GM04504 (cell line): ENCODE data around the gene PACSIN1.

Source experiments
- DNase-seq: peaks from one replicate; pipeline ENCODE4 v3.0.0-alpha.2; 2012; ENCODE audit warnings: low read depth

Gene PACSIN1

DNA sequence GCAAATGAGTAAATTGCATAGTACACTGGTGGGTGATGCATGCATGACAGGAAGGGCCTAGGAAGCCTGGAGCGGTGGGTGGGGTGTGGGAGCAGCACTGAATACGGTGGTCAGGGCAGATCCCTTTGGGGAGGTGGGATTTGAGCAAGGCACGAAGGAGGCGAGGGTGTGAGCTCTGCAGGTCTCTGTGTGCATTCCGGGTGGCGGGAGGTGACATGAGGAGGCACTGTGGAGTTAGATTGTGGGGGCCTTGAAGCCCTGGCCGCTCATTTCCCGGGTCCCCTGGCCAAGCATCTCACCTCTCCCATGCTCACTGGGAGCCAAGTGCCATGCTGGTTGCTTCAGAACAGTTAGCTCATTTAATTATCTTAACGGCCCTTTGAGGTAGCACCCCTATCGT lies 96.5 kb downstream of the PACSIN1 start:
- DNase-seq: no peak

- DNase-seq: no peak
Measured at GRCh38 chr6:34562861-34563512, 97.1 kb downstream of the PACSIN1 start.

- DNase-seq: no peak
Measured at GRCh38 chr6:34563513-34563870, 97.6 kb downstream of the PACSIN1 start.

GRCh38 chr6:34564181-34564580 lies 98.3 kb downstream of the PACSIN1 start:
- DNase-seq: no peak

- DNase-seq: no peak
Measured at GRCh38 chr6:34565722-34566137, 99.9 kb downstream of the PACSIN1 start.

DNA sequence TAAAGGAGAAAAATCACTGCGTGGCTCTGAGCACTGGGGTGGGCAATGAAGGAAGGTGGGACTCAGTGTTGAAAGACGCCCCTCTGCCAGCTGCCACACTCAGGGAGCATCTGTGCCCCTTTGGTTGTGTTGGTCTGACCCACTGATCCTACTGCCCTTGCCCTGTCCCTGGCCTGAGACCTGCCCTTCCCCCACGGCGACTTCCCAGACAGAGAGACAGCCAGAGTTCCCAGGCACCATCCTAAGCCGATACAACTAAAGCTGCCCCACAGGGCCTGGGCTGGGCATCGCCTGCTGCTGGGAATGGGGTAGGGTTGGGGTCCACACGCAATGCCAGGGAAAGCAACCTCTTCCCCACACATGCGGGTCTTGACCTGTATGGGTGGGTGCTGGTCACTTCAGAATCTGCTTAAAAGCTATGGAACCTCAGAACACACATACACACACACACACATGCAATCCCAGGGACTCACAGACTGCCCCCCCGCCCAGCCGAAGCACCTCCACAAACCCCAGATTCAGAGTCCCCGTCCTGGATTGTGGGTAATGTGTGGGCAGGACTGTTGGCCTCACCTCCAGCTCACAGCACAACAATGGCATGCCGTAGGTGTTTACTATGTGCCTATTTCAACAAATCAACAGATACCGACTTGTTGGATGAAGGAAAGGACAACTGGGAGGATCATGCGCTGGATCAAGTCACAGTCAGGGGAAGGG lies 101.1 kb downstream of the PACSIN1 start:
- DNase-seq: no peak

GRCh38 chr6:34568341-34569201 lies 102.7 kb downstream of the PACSIN1 start:
- no peak for DNase-seq

DNA sequence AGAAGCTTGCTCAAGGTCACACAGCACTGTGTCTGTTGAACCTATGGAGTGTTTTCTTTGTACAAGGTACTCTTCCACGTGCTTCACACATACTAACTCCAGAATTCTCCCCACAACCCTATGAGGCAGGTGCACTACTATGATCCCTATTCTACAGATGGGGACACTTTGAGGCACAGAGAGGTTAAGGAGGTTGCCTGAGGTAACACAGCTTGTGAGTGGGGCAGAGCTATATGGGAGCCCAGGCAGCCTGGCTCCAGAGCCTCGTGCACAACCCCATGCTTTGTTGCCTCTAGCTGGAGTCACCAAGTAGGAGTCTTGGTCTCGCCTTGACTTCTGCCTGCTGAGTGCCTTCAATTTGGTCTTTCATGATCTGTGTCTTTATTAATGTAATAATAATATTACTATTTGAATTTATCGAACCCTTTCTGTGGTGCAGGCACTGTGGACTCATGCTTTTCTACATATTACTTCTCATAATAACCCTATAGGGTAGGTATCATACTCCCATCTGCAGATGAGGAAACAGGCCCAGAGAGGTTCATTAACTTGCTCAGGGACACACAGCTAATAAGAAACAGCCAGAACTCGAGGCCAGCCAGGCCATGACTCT lies 103.6 kb downstream of the PACSIN1 start:
- no peak for DNase-seq

GRCh38 chr6:34570066-34570833 lies 104.4 kb downstream of the PACSIN1 start:
- DNase-seq: no peak

GRCh38 chr6:34571388-34571787 lies 105.5 kb downstream of the PACSIN1 start:
- no peak for DNase-seq

DNA sequence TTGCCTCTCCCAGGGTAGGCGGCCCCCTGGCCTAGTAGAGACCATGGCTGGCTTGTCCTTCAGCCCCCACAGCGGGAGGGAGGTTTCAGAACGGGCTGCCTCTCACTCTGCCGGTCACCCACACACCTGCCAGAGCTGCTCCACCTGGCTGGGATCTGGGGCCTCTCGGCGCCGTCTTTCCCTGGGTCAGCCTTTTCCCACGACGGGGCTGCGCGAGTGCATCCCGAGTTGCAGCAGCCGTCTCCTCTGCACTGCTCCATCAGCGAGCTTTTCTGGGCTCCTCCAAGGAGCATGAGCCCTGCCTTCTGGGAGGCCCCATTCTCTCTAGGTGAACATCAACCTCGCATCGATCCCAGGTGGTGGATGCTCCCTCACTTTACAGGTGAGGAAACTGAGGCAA lies 106.1 kb downstream of the PACSIN1 start:
- DNase-seq: no peak

- no peak for DNase-seq
Measured at GRCh38 chr6:34572585-34572984, 106.7 kb downstream of the PACSIN1 start.

DNA sequence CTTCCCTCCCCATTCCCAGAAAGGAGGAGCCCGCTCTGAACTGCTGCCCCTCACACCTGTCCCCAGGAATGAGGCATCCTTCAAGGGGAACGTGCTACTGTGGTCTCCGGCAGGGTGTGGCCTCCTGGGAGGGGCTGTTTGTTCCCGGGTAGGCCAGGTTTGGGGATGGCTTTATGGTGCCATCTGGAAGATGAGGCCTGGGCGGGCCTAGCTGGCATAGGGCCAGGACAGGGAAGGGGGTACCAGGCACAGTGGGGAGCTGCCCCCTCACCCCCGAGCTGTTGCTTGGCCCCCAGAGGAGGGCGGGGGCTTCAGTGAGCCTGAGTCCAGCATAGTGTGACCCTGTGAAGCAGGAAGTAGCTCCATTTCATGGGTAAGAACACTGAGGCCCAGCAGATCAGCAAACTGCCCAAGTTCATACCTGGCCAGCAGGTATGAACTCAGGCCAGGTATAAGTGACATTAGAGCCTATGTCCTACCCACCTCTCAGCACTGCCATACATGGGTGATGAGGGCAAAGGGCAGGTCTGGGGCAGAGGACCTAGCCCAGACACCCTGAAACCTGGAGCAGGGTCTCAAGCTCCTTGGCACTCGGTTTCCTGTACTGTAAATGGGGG lies 107.8 kb downstream of the PACSIN1 start:
- DNase-seq: no peak

- no peak for DNase-seq
Measured at GRCh38 chr6:34574647-34575293, 108.9 kb downstream of the PACSIN1 start.

GRCh38 chr6:34575326-34575725 lies 109.5 kb downstream of the PACSIN1 start:
- DNase-seq: no peak

GRCh38 chr6:34576286-34576955 lies 110.5 kb downstream of the PACSIN1 start:
- DNase-seq: no peak

DNA sequence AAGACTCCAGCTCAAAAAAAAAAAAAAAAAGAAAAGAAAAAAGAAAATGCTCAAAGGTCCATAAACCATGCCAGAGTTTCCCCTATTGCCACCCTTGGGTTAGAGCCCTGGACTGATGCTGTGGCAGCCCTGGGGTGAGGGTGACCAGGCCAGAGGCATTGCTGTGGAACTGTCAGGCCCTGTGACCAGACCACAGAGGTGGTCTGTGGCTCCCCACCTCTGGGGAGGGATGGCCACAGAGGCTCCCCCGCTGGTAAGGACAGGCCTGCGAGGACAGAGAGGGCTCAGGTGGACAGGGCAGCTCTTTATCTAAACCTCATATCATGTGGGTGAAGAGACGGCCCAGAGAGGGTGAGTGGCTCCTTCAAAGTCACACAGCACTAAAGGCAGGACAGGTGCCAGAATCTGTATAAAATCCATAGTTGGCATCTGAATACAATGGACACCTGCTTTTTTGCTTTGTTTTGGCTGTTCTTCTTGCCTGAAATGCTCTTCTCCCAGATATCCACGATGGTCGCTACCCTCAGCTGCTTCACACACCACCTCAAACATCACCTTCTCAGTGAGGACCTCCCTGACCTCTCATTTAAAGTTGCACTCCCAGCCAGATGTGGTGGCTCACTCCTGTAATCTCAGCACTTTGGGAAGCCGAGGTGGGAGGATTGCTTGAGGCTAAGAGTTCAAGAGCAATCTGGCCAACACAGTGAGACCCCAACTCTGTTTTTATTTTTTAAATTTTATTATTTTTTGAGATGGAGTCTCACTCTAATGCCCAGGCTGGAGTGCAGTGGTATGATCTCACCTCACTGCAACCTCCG lies 112.8 kb downstream of the PACSIN1 start:
- no peak for DNase-seq

DNA sequence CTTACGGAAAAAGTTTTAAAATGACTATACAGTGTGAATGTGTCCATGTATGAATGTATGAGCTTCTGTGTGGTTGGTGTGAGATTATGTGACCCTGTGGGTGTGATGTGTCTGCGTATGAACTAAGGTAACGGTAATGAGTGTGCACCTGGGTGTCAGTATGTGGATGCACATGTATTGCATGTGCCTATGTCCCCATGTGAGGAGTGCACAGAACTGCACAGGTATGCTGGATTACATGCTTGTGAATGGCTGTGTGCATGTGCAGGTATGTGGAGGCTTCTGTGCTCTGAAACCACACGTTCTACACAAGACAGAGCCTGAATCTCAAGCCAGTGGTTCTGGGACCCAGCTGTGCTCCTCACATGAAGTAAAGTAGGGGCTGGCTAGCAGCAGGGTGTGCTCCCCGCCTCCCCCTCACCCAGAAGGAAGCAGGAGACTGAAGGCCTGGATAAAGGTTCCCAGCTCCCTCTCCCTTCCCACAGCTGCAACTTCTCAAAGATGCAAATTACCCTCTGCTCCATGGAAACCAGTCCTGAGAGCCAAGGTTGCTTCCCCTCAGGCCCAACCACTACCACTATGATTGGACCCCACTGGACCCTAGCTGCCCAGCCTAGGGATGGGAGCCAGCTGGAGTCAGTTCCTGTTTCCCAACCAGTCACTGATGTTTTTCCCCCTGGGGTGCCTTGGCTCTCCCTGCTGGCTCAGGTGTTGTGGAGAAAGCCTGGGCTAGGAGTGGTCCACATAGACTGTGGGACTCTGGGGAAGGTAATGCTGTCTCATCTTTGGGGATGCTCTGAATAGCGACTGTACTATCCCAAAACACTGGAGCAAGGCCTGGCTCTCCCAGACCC lies 115.1 kb downstream of the PACSIN1 start:
- no peak for DNase-seq
